Skin of body (tissue), 2 donors: ENCODE measurements around the gene AGMAT. TPM values are rescaled to one million over a fixed set of nuclear protein-coding genes. Genes with fewer than 3 reads are reported as not detected.

Experiments used
- DNase-seq: peaks from one replicate; lab custom pipeline; 2025; lab: John Stamatoyannopoulos, UW
- total RNA-seq: library from RNA; depleted of rRNA; stranded (reverse); fragments of >200 nt; gene quantifications from one replicate; pipeline ENCODE4 v1.2.3, GENCODE V29; 2014

AGMAT gene
- 0.99 TPM for total RNA-seq

DNA sequence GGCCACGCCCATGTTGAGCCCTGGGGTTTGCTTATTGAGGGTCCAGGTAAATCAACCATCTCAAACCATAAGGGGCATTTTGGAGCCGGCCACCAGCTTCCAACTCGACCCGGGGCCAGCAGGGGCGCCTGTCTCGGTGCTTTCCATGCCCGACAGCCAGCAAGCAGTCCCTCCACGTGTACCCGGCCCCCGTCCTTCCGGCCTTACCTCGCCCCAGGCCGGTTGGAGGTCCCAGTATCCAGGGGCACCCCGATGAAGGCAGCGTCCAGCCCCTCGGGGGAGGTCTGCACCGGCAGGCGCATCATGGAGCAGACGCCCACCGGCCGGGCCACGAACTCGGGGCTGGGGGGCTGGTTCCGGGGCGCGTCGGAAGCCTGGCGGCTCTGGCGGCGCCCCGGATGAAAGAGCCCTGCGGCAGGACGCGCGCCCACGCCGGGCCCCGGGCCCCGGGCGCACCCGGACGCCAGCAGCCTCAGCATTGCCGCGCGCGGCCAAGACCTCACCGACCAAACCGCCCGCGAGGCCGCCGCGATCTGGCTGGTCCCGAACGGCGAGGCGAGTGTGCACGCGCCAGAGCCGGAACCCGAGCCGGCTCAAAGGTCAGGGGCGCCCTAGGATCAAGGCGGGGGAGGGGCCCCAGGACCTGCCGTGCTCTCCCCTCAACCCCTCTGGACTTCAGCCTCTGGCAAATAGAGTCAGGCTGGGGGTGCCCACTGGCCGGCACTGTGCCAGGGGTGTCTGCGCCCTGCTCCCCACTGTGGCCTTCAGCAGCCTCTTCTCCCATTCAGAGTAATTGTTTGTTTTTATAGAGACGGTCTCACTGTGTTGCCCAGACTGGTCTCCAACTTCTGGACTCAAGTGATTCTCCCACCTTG is at the start of gene AGMAT:
AGMAT (minus strand) TSS at position 563 of the 875 bp plus-strand sequence; CDS start at position 479, 84 bp downstream.
- DNase-seq, result no peak

DNA sequence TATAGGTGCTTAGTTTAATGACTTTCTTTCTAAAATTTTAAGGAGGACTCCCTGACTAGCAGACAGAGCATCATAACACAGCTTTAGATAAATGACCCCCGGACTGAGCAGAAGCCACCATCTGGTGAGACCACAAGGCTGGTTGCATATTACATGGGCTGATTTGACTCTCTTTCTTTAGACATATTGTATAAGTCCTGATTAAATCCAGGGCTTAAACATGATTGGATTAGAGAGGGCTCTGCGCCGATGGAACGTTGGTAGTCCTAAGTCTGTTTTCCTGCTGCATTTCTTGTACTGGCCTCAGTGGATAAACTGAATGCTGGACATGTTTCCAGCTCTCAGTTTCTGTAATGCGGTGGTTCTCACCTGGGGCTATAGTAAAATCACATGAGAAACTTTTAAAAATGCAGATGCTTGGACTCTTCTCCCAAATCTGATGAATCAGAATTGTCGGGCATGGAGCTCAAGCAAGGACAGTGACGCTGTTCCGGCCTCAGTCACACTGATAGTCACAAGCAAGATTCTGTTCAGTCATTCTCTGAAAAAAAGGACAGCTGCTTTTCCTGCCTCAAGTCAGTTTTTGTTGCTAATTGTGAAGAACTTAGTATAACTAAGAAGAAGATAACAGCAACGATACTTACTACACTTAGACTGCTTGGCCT is 49.0 kb upstream of the AGMAT start:
- DNase-seq, result no peak

DNA sequence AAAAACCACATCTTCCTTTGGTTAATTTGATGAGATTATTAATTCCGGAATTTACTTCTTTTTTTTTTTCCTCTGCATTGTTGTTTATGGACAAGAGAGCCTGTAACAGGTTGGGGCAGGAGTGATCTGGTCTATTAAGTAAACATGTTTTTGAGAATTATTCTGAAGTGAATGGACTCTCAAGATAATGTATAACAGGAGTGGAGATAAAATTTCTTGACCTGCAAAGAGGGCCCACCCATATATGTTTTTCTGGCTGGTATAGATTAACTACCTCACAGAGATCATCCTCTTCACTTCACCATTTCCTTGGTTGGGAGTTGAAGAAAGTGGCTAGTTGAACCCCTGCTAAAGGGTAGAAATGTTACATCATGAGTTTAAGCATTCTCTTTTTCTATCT is 43.2 kb upstream of the AGMAT start:
- DNase-seq, result no peak

DNA sequence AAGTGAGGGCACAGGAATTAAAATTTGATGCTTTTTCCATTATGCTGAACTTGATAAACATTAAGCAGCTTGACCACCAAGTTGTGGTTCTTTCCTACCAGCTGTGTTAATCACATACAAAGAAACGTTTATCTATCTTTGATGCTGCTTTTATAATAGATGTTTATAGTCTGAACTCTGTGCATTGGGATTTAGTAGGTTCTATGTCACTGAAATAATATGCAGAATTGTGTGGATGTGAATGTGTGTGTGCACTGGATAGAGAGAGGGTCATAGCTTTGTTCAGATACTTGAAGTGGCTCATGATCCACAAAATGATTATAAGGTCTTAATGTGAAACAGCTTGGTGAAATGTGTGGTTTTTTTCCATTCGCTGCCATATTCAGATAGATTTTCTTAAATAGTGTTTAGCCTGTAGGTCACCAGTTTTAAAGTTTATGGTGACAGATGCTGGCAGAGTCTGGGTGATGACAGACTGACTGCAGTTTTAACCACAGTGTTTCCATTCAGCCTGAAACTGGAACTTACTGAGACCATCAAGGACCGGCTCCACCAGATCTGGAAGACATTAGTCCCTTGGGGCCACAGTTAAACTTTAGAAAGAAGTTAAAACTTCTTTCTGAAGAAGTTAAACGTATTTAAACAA is 42.6 kb upstream of the AGMAT start:
- peak; percentile 20 for DNase-seq

- DNase-seq, result no peak
Measured at GRCh38 chr1:15626269-15626950, 41.6 kb upstream of the AGMAT start.

- DNase-seq, result no peak
Measured at GRCh38 chr1:15625056-15625917, 40.4 kb upstream of the AGMAT start.

- DNase-seq, result no peak
Measured at GRCh38 chr1:15624133-15624714, 39.4 kb upstream of the AGMAT start.

- DNase-seq, result no peak
Measured at GRCh38 chr1:15623435-15623834, 38.6 kb upstream of the AGMAT start.

GRCh38 chr1:15622712-15623373 is 38.0 kb upstream of the AGMAT start:
- DNase-seq, result no peak

DNA sequence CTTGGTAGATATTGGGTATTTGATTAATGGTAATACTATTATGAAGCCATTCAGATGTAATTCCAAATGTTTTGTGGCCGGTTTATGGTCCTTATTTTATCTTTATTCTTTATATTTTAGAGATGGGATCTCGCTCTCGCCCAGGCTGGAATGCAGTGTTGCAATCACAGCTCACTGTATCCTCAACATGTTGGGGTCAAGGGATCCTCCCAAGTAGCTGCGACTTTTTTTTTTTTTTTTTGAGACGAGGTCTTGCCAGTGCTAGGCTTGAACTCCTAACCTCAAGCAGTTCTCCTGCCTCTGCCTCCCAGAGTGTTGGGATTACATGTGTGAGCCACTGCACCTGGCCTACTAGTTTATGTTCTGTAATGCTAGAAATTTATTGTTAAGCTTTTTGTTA is 37.1 kb upstream of the AGMAT start:
- no peak for DNase-seq

GRCh38 chr1:15620902-15621682 is 36.2 kb upstream of the AGMAT start:
- DNase-seq, result no peak

DNA sequence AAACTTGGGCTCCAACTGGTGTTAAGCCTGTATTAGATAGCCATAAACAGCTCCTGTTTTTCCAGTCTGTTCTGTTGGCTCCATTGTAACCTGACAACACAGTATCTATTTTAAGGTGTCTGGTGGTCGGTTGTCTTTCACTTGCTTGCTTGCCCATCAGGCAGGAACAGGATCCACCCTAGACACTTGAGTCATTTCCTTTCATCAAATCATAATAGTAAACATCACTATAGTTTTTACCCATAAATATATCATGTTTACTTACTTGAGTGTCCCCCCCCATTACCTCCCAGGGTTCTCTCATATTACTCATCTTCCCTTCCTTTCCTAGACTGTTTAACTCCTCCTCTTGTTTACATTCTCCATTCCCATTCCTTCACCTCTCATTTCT is 35.3 kb upstream of the AGMAT start:
- DNase-seq, result no peak

DNA sequence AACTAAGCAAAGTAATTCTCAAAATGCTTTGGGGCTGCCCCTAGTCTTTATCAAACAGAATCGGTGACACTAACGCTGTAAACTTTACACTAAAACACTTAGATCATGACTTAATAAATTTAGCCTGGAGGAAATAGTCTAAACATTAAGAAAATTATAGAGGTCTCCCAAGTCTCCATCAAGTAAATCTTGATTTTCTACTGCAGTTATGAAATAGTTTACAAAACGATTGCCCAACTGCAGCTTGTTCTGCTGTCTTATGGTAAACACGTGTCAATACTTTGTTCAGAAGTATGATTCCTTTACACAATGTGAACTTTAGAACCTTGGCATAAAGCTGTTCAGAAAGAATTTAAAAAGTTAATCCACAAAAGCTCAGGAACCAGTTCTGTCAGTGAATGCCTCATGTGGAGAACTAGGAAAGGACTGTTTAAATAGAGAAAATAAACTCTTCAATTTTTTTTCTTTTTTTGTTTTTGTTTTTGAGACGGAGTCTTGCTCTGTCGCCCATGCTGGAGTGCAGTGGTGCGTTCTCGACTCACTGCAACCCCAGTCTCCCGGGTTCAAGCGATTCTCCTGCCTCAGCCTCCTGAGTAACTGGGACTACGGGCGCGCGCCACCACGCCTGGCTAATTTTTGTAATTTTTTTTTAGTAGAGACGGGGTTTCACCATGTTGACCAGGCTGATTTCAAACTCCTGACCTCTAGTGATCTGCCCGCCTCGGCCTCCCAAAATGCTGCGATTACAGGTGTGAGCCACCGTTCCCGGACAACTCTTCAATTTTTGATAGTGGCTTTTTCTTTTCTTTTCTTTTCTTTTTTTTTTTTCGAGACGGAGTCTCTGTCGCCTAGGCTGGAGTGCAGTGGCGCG is 34.0 kb upstream of the AGMAT start:
- DNase-seq, result peak; percentile 79

- peak; percentile 79 for DNase-seq
Measured at GRCh38 chr1:15618077-15618654, 33.3 kb upstream of the AGMAT start.

GRCh38 chr1:15617173-15618076 is 32.6 kb upstream of the AGMAT start, which contains the start of gene DDI2:
Gene DDI2 (plus strand): TSS chr1:15617458. CDS start chr1:15617671, 213 bp downstream.
- peak; percentile 92 for DNase-seq
